ENCODE measurements around the gene FARS2. TPM values are rescaled to one million over a fixed set of nuclear protein-coding genes. Genes with fewer than 3 reads are reported as not detected.

FARS2 gene
- total RNA-seq, 1 donor from 2014 or later = 11.8 TPM

DNA sequence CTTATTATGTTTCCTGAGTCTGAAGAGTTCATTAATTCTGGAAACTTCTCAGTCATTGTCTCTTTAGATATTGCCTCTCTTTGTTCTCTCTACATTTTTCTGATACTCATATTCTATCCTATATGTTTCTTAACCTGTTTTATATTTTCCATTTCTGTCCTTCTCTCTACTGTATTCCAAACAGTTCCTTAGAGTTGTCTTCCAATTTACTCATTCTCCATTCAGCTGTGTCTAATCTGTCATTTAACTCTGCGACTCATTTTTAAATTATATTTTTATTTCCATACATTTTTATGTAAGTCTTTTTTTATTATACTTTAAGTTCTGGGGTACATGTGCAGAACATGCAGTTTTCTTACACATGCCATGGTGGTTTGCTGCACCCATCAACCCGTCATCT is 493.6 kb downstream of the FARS2 start:
- peaks cover 28% of the 10 kb centered on the region for H3K9me3 Mint-ChIP-seq (ENCODE audit: low read depth)
- H3K27ac Mint-ChIP-seq (ENCODE audit: unreplicated experiment) = no peak overlapping the region
- DNase-seq (ENCODE audit: low spot score) = no peak
- H3K27me3 Mint-ChIP-seq (ENCODE audit: low read depth) = no peaks in the 10 kb centered on the region
- TF ChIP-seq, protein P1, sequence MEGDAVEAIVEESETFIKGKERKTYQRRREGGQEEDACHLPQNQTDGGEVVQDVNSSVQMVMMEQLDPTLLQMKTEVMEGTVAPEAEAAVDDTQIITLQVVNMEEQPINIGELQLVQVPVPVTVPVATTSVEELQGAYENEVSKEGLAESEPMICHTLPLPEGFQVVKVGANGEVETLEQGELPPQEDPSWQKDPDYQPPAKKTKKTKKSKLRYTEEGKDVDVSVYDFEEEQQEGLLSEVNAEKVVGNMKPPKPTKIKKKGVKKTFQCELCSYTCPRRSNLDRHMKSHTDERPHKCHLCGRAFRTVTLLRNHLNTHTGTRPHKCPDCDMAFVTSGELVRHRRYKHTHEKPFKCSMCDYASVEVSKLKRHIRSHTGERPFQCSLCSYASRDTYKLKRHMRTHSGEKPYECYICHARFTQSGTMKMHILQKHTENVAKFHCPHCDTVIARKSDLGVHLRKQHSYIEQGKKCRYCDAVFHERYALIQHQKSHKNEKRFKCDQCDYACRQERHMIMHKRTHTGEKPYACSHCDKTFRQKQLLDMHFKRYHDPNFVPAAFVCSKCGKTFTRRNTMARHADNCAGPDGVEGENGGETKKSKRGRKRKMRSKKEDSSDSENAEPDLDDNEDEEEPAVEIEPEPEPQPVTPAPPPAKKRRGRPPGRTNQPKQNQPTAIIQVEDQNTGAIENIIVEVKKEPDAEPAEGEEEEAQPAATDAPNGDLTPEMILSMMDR (IDR thresholded peaks at IDR 0.05) = no peak
- peaks cover 8% of the 10 kb centered on the region for H3K36me3 Mint-ChIP-seq (ENCODE audit: low read depth)
- H3K4me3 Mint-ChIP-seq (ENCODE audit: unreplicated experiment) = no peak overlapping the region
- peaks cover 20% of the 10 kb centered on the region for H3K4me1 Mint-ChIP-seq (ENCODE audit: low read depth)

DNA sequence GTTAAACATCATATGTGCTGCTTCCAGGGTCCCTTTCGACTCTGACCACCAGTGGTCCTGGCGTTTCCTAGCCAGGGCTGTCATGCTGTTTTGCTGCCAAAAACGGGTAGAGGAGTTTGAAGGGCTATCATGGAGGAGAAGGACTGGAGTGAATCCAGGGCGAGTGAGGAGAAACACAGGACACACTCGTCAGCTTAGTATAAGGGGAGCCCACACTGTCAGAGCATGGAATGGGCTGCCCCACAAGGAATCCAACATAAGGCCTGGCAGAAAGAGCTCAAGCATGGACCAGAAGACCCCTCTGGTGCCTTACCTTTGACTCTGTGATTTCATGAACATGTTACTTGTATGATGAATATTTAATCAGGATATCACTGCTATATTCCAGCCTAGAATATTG is 498.3 kb downstream of the FARS2 start:
- Mint-ChIP-seq H3K4me3 (ENCODE audit: unreplicated experiment) (no peak overlapping the region), H3K9me3 (ENCODE audit: low read depth) (peaks cover 16% of the 10 kb centered on the region), H3K27me3 (ENCODE audit: low read depth) (no peaks in the 10 kb centered on the region), H3K27ac (ENCODE audit: unreplicated experiment) (no peak overlapping the region), H3K36me3 (ENCODE audit: low read depth) (peaks cover 8% of the 10 kb centered on the region), H3K4me1 (ENCODE audit: low read depth) (peaks cover 37% of the 10 kb centered on the region)
- DNase-seq (ENCODE audit: low spot score) = no peak
- TF ChIP-seq, protein P1 (IDR thresholded peaks at IDR 0.05) = no peak

DNA sequence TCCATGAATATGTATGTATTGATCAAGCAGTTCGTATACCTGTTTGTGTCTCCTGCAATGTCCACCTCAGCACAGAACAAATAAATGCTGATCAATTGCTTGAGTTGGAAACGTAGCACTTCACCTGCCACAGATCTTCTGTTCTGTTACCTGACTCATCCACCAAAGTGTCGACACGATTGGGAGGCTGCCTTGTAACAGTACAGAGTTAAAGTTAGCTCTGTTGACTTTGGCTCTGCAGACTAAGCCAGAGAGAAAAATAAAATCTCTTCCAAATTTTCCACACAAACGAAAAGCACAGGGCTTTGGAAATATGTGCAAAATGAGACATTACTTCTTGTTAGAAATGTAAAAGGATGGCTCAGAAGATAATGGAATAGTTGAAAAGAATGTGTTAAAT is 500.1 kb downstream of the FARS2 start:
- peak overlapping the region; percentile 62 for H3K27ac Mint-ChIP-seq (ENCODE audit: unreplicated experiment)
- H3K36me3 Mint-ChIP-seq (ENCODE audit: low read depth) = no peaks in the 10 kb centered on the region
- no peaks in the 10 kb centered on the region for H3K9me3 Mint-ChIP-seq (ENCODE audit: low read depth)
- no peak for DNase-seq (ENCODE audit: low spot score)
- no peaks in the 10 kb centered on the region for H3K27me3 Mint-ChIP-seq (ENCODE audit: low read depth)
- TF ChIP-seq, protein P1 (IDR thresholded peaks at IDR 0.05) = no peak
- H3K4me1 Mint-ChIP-seq (ENCODE audit: low read depth) = peaks cover 45% of the 10 kb centered on the region
- no peak overlapping the region for H3K4me3 Mint-ChIP-seq (ENCODE audit: unreplicated experiment)

DNA sequence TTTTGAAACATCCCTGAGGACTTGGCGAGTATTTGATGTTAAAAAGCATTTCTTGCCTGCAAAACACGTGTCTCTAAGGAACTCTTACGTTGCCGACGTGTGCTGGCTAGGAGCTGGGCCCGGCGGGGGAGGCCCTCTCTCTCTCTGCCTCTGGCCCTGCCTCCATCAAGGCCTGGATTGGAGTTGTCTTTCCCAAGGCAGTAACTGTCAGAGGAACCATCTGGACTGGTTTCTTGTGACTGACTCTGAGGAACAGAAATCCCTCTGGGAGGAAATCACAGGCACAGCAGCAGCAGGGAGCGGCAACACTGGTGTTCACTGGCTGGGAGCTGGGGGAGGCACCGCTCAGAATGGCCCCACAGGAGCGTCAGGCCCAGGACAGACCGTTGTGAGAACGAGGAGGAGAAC is 501.3 kb downstream of the FARS2 start:
- Mint-ChIP-seq H3K27ac (ENCODE audit: unreplicated experiment) (peak overlapping the region; percentile 78), H3K27me3 (ENCODE audit: low read depth) (no peaks in the 10 kb centered on the region), H3K4me3 (ENCODE audit: unreplicated experiment) (no peak overlapping the region), H3K9me3 (ENCODE audit: low read depth) (peaks cover 3% of the 10 kb centered on the region), H3K4me1 (ENCODE audit: low read depth) (peaks cover 45% of the 10 kb centered on the region), H3K36me3 (ENCODE audit: low read depth) (no peaks in the 10 kb centered on the region)
- no peak for DNase-seq (ENCODE audit: low spot score)
- TF ChIP-seq, protein P1 (IDR thresholded peaks at IDR 0.05) = no peak

DNA sequence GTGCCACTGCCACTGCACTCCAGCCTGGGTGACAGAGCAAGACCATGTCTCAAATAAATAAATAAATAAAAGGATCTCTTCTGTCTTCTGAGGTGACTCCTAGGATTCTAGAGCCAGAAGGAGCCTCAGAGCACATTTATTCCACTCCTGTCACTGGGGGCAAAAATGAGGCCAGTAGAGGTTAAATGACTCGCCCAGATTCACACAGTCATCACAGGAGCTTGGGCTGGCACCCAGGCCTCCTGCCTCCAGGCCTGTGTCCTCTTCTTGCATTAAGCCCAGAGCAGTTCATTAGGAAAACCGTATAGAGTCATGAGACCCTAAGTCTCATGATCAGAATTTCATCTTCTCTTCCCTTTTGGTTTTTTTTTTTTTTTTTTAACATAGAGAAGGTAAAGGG is 502.1 kb downstream of the FARS2 start:
- Mint-ChIP-seq H3K27ac (ENCODE audit: unreplicated experiment) (peak overlapping the region; percentile 90), H3K9me3 (ENCODE audit: low read depth) (peaks cover 5% of the 10 kb centered on the region), H3K27me3 (ENCODE audit: low read depth) (no peaks in the 10 kb centered on the region), H3K4me1 (ENCODE audit: low read depth) (peaks cover 45% of the 10 kb centered on the region), H3K36me3 (ENCODE audit: low read depth) (no peaks in the 10 kb centered on the region), H3K4me3 (ENCODE audit: unreplicated experiment) (no peak overlapping the region)
- DNase-seq (ENCODE audit: low spot score) = no peak
- TF ChIP-seq, protein P1 (IDR thresholded peaks at IDR 0.05) = no peak

Data from chondrocyte (in vitro differentiated cells).